Measurements from ENCODE around the gene PTBP2.
"Not testable (repeated sequence)": the region's sequence is repeated elsewhere in the genome, so short reads cannot be mapped to it uniquely, and the experiment has no call there.

Gene PTBP2

GRCh38 chr1:96730574-96731298 lies 9.2 kb downstream of the PTBP2 start:
- no peak for DNase-seq (ENCODE audit: low read depth in 4 of 4, low spot score in 1 of 4)

DNA sequence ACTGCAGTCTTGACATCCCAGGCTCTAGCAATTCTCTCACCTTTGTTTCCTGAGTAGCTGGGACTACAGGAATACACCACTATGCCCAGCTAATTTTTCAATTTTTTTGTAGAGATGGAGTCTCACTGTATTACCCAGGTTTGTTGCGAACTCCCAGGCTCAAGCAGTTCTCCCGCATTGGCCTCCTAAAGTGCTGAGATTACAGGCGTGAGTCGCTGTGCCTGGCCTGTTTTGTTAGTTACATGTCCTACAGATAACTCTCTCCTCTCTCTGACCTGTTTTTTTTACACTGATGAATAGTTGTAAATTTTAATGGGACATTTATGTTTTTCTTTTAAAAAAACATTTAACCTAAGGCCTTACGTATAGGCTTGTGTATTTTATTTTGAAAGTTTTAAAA lies 19.8 kb downstream of the PTBP2 start:
- DNase-seq (ENCODE audit: low read depth in 4 of 4, low spot score in 1 of 4): no peak

GRCh38 chr1:96746440-96747420 lies 25.1 kb downstream of the PTBP2 start:
- no peak for DNase-seq (ENCODE audit: low read depth in 4 of 4, low spot score in 1 of 4)

- DNase-seq (ENCODE audit: low read depth in 4 of 4, low spot score in 1 of 4): no peak
Observed at GRCh38 chr1:96747565-96747964, 26.0 kb downstream of the PTBP2 start.

GRCh38 chr1:96748078-96748477 lies 26.5 kb downstream of the PTBP2 start:
- no peak for DNase-seq (ENCODE audit: low read depth in 4 of 4, low spot score in 1 of 4)

GRCh38 chr1:96749618-96750017 lies 28.0 kb downstream of the PTBP2 start:
- DNase-seq (ENCODE audit: low read depth in 4 of 4, low spot score in 1 of 4): no peak

DNA sequence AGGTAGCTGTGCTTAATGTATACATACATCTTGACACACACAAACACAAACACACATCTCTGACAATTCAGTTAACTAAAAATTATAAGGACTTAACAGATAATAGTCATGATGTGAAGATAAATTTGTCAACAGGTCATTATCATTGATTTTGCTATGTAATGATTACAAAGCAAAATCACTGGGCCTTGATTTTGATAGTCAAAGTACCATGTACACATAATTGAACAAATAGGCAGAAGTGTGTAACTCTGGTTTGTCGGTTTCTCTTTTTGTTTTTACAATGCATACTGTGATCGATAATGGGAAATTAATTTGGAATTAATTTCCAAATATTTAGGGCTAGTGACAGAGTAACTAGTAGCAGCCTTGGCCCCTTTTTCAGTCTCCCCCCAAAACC lies 30.8 kb downstream of the PTBP2 start:
- no peak for DNase-seq (ENCODE audit: low read depth in 4 of 4, low spot score in 1 of 4)

DNA sequence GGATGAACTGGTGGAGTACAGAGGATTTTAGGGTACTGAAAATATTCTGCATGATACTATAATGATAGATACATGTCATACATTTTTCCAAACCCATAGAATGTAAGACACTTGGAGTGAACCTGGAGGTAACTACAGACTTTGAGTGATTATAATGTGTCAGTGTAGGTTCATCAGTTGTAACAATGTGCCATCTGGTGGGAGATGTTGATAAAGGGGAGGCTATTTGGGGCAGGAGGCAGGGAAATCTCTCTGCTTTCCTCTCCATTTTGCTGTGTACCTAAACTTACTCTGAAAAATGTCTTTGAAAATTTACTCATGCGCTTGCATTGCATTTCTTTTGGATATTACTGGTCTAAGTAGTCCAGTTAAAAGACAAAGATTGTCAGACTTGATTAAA lies 35.2 kb downstream of the PTBP2 start:
- DNase-seq (ENCODE audit: low read depth in 4 of 4, low spot score in 1 of 4): no peak

GRCh38 chr1:96762586-96762985 lies 41.0 kb downstream of the PTBP2 start:
- DNase-seq (ENCODE audit: low read depth in 4 of 4, low spot score in 1 of 4): not testable (repeated sequence)

DNA sequence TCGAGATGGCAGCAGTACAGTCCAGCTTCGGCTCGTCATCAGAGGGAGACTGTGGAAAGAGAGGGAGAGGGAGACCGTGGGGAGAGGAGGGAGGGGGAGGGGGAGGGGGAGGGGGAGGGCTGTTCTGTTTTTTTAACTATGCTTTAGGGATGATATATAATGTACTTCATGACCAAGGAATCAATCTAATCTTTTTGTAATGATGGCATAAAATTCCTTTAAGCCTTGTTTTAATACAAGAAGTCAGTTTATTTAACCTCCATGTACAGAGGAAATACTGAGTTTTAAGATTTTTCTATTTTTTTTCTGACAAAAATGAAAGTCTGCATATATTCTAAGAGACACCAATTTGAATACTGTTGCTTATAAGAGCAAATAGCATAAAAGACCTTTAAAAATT lies 41.9 kb downstream of the PTBP2 start:
- no peak for DNase-seq (ENCODE audit: low read depth in 4 of 4, low spot score in 1 of 4)

- no peak for DNase-seq (ENCODE audit: low read depth in 4 of 4, low spot score in 1 of 4)
Observed at GRCh38 chr1:96764469-96764868, 42.9 kb downstream of the PTBP2 start.

DNA sequence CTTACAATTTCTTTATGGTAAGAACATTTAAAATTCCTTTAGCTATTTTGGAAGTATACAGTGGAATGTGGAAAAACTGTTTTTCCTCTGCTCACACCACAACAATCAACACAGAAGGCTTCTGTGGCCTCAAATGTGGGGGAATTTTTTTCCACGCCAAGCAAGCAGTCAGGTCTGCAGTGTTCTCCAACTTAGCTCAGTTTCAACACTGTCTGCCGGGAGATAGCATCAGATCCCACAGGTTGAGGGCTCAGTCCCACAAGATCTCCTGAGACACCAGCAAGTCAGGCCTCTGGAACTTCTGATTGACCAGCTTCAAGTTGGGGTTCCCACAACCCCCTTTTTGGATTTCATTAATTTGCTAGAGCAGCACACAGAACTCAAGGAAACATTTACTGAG lies 50.3 kb downstream of the PTBP2 start:
- DNase-seq (ENCODE audit: low read depth in 4 of 4, low spot score in 1 of 4): no peak

GRCh38 chr1:96772349-96772748 lies 50.8 kb downstream of the PTBP2 start:
- no peak for DNase-seq (ENCODE audit: low read depth in 4 of 4, low spot score in 1 of 4)

GRCh38 chr1:96772972-96773371 lies 51.4 kb downstream of the PTBP2 start:
- DNase-seq (ENCODE audit: low read depth in 4 of 4, low spot score in 1 of 4): no peak

DNA sequence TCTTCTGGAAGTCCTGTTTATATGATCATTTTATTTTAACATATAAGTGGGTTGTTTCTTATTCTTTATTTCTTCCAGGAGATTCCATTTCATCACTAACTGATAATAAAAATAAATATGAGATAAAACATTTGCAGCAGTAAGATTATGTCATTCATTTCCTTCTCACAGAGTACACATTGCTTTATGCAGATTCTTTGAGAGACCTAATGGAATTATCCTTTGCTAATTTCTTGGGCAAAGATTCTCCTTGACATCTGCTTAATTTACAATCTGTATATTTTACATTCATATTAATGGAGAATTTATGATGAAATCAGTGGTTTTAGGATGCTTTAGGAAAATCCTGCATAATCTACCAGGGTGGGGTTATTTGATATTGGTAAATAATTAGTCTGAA lies 60.6 kb downstream of the PTBP2 start:
- DNase-seq (ENCODE audit: low read depth in 4 of 4, low spot score in 1 of 4): no peak

DNA sequence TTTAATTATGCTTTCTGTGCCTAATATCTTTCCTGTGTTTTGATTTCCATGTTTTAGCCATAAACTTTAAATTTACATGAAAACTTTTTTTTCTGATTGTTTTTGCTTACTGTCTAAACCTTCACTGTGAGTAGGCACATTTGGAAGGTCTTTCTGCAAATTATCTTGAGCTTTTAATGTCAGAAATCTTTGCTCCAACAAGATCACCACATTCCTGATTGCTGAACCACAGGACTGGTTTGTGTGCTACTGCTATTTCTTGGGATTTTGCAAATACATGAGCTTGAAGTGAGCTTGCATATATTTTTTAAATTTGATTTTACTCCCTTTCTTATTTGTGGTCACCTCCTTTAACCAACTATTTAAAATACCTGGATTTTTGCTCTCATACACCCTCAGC lies 61.3 kb downstream of the PTBP2 start:
- no peak for DNase-seq (ENCODE audit: low read depth in 4 of 4, low spot score in 1 of 4)

DNA sequence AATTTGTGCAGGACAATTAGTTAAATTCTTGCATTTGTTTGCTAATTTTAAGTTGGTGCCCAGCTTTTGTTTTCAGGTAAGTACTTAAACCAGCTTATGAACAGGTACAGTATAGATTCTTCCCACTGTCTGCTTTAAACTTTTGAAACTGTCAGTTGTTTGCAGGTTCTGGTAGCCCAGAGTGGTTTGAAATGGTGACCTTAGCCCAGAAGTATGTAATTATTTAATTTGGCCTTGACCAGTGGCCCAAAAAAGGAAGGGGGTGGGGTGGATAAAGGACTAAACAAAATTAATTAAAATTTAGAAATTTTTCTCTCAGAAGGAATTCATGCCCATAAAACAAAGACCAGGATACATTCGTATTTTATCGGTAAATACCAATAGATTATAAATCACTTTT lies 69.0 kb downstream of the PTBP2 start:
- no peak for DNase-seq (ENCODE audit: low read depth in 4 of 4, low spot score in 1 of 4)

DNA sequence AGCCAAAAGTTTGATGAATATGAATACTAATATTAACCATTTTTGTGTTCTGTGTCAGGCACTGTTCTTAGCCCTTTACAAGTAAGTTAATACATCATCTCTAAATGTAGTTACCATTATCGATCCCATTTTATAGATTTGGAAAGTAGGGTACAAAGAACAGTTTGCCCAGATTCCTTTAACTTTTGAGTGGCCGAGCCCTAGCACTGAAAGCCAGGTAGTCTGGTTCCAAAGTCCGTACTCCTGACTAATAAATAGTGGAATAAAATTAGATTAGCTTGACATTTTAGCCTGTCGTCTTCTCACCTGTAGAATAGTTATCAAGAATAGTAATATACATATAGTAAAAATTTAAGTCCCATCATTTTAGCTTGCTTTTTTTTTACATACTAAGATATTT lies 70.6 kb downstream of the PTBP2 start:
- DNase-seq (ENCODE audit: low read depth in 4 of 4, low spot score in 1 of 4): no peak

- DNase-seq (ENCODE audit: low read depth in 4 of 4, low spot score in 1 of 4): not testable (repeated sequence)
Observed at GRCh38 chr1:96801696-96802095, 80.1 kb downstream of the PTBP2 start.

GRCh38 chr1:96804648-96805047 lies 83.1 kb downstream of the PTBP2 start:
- DNase-seq (ENCODE audit: low read depth in 4 of 4, low spot score in 1 of 4): no peak

DNA sequence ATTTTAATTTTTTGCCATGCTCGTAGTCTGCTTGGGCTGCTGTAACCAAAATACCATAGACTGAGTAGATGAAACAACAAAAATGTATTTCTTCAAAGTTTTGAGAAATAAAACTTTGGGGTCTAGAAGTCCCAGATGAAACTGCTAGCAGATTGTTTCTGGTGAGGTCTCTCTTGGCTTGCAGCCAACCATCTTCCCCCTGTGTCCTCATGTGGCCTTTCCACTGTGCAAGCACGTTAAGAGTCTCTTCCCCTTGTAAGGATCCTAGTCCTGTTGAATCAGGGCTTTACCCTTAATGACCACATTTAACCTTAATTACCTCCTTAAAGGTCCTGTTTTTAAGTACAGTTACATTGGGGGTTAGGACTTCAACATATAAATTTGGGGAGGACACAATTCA lies 86.6 kb downstream of the PTBP2 start:
- DNase-seq (ENCODE audit: low read depth in 4 of 4, low spot score in 1 of 4): no peak

- no peak for DNase-seq (ENCODE audit: low read depth in 4 of 4, low spot score in 1 of 4)
Observed at GRCh38 chr1:96815914-96816313, 94.3 kb downstream of the PTBP2 start.
